NCI-H774 (cell line): Measurements from ENCODE around the gene SCAF8.
"Not testable (repeated sequence)": the region's sequence is repeated elsewhere in the genome, so short reads cannot be mapped to it uniquely, and the experiment has no call there.

Source experiments
- DNase-seq: peaks from one replicate; lab custom pipeline; 2025; lab: John Stamatoyannopoulos, UW

The SCAF8 gene

GRCh38 chr6:154785075-154785474 is 51.9 kb downstream of the SCAF8 start:
- no peak for DNase-seq

DNA sequence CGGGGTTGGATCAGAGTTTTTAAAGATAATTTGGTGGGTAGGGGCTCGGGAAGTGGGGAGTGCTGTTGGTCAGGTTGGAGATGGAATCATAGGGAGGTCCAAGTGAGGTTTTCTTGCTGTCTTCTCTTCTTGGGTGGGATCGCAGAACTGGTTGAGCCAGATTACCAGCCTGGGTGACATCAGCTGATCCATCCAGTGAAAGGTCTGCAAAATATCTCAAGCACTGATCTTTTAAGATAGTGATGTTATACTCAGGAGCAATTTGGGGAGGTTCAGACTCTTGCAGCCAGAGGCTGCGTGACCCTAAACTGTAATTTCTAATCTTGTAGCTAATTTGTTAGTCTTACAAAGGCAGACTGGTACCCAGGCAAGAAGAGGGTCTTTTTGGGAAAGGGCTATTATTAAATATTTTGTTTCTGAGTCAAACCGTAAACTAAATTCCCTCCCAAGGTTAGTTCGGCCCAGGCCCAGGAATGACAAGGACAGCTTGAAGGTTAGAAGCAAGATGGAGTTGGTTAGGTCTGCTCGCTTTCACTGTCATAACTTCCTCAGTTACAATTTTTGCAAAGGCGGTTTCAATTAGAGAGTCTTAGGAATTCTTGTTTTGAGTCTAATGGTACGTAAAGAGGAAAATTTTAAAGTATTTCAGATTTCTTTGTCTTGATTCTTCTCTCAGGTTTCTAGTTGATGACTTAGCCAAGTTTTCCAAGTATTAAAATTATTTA is 53.1 kb downstream of the SCAF8 start:
- DNase-seq = no peak

- no peak for DNase-seq
These were observed 58.5 kb downstream of the SCAF8 start for GRCh38 chr6:154791556-154792317.

DNA sequence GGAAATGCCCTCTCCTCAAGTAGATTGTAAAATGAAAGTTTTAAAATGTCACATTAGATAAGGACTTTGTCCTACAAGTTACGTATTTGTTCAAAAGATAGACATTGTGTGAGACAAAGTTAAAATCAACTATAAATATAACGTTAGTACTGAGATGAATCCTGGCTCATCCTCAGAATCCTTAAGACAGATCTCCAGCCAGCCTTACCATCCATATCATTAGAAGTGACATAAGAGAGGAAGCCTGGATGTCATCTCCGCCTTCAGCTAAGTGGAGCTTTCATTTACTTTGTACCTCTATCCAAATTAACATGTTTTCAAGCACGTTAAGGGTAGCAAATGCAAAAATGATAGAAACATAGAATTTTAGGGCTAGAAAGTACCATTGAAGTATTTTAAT is 59.1 kb downstream of the SCAF8 start:
- no peak for DNase-seq

DNA sequence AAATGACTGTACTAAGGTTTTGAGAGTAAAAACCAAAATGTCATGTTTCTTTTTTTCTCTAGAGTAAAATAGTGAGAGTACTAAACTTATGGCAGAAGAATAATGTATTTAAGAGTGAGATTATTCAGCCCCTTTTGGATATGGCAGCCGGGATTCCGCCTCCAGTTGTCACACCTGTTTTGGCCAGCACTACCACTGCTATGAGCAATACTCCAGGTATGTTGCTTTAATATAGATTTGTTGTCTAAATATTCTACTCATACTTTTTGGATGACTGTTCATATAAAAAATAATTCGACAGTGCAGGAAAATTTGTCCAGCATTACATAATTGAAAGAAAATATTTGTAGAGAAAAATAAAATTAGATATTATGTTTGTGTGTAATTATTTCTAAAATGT is 59.5 kb downstream of the SCAF8 start:
- no peak for DNase-seq

DNA sequence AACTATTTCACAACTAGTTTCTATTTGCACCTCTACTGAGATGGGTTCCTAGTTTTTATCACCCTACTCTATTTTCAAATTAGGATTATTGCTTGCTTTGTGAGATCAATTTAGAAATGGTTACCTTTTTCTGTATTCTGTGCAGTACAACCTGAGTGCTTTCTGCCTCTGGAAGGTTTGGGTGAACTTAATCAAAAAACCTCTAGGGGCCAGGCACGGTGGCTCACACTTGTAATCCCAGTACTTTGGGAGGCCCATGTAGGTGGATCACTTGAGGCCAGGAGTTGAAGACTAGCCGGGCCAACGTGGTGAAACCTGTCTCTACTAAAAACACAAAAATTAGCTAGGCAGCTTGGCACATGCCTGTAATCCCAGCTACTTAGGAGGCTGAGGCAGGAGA is 63.3 kb downstream of the SCAF8 start:
- DNase-seq = no peak

GRCh38 chr6:154797857-154798256 is 64.6 kb downstream of the SCAF8 start:
- no peak for DNase-seq

DNA sequence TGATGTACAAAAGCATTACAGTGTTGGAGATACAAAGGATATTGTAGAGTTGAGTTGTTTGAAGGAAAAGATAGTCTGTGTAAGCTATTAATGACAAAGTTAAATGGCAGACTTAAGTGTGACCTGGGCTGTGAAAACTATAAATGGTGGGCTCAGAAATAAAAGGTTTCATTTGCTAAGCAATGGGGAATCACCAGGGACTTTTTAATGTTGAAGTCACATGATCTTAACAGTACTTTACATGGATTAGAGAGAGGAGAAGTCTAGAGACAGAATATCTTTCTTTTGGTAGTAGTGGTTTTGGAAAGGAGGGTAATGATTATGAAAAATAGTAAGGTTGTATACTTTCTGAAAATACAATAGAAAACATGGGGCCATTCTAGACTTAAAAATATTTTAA is 67.1 kb downstream of the SCAF8 start:
- no peak for DNase-seq

DNA sequence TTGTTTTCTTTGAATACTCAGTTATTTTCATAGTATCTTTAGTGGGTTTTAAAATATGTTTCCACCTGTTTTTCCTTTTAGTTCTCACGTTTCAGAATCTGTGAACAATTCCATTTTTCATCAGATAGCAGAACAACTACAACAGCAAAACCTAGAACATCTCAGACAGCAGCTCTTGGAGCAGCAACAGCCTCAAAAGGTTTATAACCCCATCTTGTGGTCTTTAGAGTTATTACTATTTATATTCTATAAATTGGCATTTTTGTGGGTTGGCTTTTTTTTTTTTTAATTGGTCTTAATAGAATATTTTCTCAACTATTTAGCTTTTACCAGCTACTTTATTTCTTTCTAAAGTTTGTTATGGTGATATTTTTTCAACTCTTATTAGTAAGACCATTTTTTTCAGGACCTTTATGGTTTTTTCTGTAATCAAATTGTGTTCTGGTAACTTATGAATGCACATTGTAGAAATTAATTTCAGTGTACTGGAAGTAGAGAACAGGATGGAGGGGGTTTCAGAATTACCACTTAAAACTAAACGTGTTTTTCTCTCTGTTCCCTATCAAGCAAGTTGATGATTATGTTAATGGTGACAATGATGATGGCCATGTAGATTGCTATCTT is 72.2 kb downstream of the SCAF8 start:
- no peak for DNase-seq

- no peak for DNase-seq
These were observed 73.6 kb downstream of the SCAF8 start for GRCh38 chr6:154806804-154807203.

GRCh38 chr6:154811663-154812062 is 78.4 kb downstream of the SCAF8 start:
- DNase-seq = not testable (repeated sequence)

- DNase-seq = no peak
These were observed 80.8 kb downstream of the SCAF8 start for GRCh38 chr6:154814063-154814462.

DNA sequence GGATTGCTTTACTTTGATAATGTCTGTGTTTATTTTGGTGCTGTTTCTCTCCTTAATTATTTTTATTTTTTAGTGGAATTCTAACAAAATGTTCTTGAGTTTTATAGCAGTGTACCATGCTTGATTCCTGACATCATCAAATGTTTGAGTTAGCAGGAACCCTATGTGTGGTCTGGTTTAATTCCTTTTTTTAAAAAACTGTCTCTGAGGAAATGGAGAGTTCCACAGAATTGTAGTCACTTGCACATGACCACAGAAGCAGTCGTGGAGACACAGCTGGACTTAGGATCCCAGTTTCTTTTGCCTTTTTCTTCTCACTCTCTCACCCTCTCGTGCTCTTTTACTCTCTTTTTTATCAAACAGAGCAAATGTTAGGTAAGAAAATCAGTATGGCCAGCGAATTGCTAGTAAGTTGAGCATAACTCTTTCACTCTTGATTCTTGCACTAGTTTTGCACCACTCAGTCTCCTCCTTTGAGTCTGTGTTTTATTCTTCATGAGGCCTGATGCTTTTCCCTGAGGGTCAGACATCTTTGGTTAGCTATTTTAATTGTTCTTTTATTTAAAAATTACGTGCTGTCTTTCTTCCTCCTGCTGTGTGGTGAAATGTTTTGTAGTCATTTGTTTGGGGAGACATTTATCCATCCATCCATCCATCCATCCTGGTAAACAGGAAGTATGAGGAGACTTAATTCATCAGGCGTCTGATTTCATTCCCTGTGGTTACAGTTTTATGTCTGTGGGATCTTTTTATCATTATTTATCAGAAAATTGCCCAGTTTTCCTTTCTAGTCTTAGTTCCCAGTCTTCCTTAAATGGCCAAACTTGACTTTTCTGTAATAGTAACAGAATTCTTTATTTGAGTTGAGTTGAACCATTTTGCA is 83.0 kb downstream of the SCAF8 start:
- no peak for DNase-seq

GRCh38 chr6:154821099-154821498 is 87.9 kb downstream of the SCAF8 start:
- no peak for DNase-seq

DNA sequence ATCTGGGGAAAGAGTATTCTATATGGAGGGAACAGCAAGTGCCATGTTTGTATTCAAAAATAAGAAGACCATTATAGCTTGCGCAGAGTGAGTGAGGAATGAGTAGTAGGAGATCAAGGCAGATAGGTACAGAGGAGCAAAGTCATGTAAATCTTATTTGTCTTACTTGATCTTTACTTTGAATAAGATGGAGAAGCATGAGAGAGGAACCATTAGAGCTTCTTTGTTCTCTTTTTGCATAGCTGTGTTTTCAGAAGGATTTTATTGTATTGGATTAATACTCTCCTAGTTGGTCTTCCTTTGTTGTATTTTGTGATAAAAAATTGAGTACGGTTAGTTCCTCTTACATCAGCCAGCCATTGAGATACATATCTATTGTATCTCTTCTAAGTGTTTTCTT is 88.4 kb downstream of the SCAF8 start:
- no peak for DNase-seq

DNA sequence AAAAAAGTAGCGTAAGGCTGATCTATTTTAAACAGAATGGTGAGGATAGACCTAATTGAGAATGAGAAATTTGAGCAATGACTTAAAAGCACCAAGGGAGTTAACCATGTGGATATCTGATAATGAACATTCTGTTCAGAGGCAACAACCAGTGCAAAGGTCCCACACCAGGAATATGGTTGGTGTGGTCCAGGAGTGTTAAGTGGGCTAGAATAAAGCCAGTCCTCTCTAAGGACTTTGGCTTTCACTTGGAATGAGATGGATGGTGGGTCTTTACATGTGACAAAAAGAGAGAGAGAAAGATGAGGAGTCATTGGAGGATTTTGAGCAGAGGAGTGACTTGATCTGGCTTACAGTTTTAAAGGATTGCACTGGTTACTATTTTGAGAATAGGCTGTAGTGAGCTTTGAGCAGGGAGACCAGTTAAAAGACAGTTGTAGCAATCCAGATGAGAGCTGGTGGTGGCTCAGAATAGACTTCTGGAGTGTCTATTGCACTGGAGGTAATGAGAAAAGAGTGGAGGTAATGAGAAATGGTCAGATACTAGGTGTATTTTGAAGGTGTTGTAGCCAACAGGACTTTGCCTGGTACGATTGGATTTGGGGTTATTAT is 89.8 kb downstream of the SCAF8 start:
- DNase-seq = no peak

DNA sequence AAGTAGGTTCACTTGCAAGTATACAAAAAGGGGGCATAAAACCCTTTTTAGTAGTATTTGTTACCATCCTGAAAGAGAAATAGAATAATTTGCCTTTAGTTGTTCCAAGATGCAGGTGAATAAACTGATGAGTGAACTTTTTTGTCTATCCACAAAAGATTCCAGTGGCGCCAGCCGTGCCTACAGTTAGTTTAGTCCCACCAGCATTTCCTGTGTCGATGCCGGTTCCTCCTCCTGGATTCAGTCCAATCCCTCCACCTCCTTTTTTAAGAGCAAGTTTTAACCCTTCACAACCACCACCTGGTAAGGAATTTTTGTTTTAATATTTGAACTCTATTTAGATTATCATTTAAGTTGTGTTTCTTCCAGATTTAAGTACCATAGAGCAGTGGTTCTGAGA is 90.9 kb downstream of the SCAF8 start:
- no peak for DNase-seq

DNA sequence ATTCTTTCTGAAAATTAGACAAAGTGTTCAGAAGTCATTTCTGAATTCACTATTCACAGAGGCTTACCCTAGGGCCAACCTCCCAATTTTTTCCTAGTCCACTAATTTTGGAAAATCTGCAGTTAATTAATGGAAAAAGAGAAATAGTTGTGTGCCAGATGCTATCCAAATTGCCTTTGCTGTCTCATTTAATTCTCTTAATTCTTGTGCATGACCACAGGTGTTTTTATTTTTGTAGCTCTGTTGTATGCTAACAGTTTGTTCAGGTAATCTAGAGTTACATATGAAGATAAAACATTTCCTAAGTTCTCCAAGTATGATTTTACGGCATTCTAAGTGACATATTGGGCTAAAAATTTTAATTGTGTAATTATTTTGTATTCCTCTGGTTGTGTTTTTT is 96.8 kb downstream of the SCAF8 start:
- no peak for DNase-seq

GRCh38 chr6:154830771-154831170 is 97.6 kb downstream of the SCAF8 start:
- no peak for DNase-seq

GRCh38 chr6:154835307-154835706 is 102.1 kb downstream of the SCAF8 start:
- no peak for DNase-seq

DNA sequence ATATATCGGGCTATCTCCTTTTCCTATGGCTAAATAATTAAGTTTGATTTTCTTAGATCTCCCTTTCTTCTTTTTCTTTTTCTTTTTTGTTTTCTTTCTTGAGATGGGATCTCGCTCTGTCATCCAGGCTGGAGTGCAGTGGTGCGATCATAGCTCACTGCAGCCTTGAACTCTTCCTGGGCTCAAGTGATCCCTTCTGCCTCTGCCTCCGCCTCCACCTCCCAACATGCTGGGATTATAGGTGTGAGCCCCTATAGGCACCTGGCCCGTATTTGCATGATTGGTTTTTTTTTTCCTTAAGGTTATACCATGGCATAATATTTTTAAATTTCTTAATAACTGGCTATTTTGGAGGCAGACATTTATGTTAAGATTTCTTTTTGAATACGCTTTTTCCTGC is 106.3 kb downstream of the SCAF8 start:
- no peak for DNase-seq

GRCh38 chr6:154840363-154840762 is 107.1 kb downstream of the SCAF8 start:
- DNase-seq = no peak
